ENCODE data around the gene ISG20L2.

Gene ISG20L2

GRCh38 chr1:156752843-156753482, 24.4 kb upstream of the ISG20L2 start:
- DNase-seq = no peak

GRCh38 chr1:156751757-156752481, 23.4 kb upstream of the ISG20L2 start:
- peak; percentile 95 for DNase-seq

GRCh38 chr1:156751451-156751756, 22.8 kb upstream of the ISG20L2 start, which contains the start of gene HDGF:
HDGF (minus strand) TSS chr1:156751675; CDS start chr1:156751429, 246 bp downstream.
- DNase-seq = no peak

- peak; percentile 78 for DNase-seq
Observed at GRCh38 chr1:156750711-156751450, 22.3 kb upstream of the ISG20L2 start.

- DNase-seq = peak; percentile 46
Observed at GRCh38 chr1:156750191-156750672, 21.7 kb upstream of the ISG20L2 start.

- DNase-seq = no peak
Observed at GRCh38 chr1:156749419-156750118, 21.0 kb upstream of the ISG20L2 start.

GRCh38 chr1:156748670-156749418, 20.3 kb upstream of the ISG20L2 start:
- DNase-seq = no peak

- DNase-seq = no peak
Observed at GRCh38 chr1:156747742-156748669, 19.4 kb upstream of the ISG20L2 start.

- DNase-seq = peak; percentile 81
Observed at GRCh38 chr1:156746728-156747631, 18.4 kb upstream of the ISG20L2 start.

GRCh38 chr1:156746406-156746727, 17.8 kb upstream of the ISG20L2 start:
- no peak for DNase-seq

- DNase-seq = no peak
Observed at GRCh38 chr1:156745881-156746280, 17.3 kb upstream of the ISG20L2 start.

GRCh38 chr1:156744786-156745419, 16.3 kb upstream of the ISG20L2 start:
- DNase-seq = no peak

GRCh38 chr1:156744344-156744743, 15.8 kb upstream of the ISG20L2 start:
- DNase-seq = no peak

- DNase-seq = no peak
Observed at GRCh38 chr1:156743367-156744302, 15.1 kb upstream of the ISG20L2 start.

GRCh38 chr1:156742801-156743200, 14.2 kb upstream of the ISG20L2 start:
- DNase-seq = no peak

- no peak for DNase-seq
Observed at GRCh38 chr1:156742017-156742416, 13.5 kb upstream of the ISG20L2 start.

GRCh38 chr1:156741481-156741983, 13.0 kb upstream of the ISG20L2 start:
- DNase-seq = no peak

GRCh38 chr1:156740741-156741480, 12.3 kb upstream of the ISG20L2 start, which contains the start of gene MRPL24:
MRPL24 (minus strand) TSS chr1:156741088; CDS start chr1:156738704, 2,384 bp downstream.
- DNase-seq = peak; percentile 99
